ENCODE data around the gene RGPD8.
"Not testable (repeated sequence)": the region's sequence is repeated elsewhere in the genome, so short reads cannot be mapped to it uniquely, and the experiment has no call there.

RGPD8 gene

GRCh38 chr2:112435716-112436431 lies 2.4 kb upstream of the RGPD8 start:
- DNase-seq (ENCODE audit: low spot score), result not testable (repeated sequence)

- DNase-seq (ENCODE audit: low spot score), result not testable (repeated sequence)
These were observed 1.7 kb upstream of the RGPD8 start for GRCh38 chr2:112434890-112435715.

GRCh38 chr2:112433932-112434730 lies 686 bp upstream of the RGPD8 start:
- DNase-seq (ENCODE audit: low spot score), result no peak

GRCh38 chr2:112432735-112433479 lies 538 bp downstream of the RGPD8 start:
- DNase-seq (ENCODE audit: low spot score), result not testable (repeated sequence)

GRCh38 chr2:112432390-112432734 lies 1.1 kb downstream of the RGPD8 start:
- not testable (repeated sequence) for DNase-seq (ENCODE audit: low spot score)

- not testable (repeated sequence) for DNase-seq (ENCODE audit: low spot score)
These were observed 1.7 kb downstream of the RGPD8 start for GRCh38 chr2:112431587-112432295.

- not testable (repeated sequence) for DNase-seq (ENCODE audit: low spot score)
These were observed 8.9 kb downstream of the RGPD8 start for GRCh38 chr2:112424553-112424952.

- DNase-seq (ENCODE audit: low spot score), result not testable (repeated sequence)
These were observed 16.6 kb downstream of the RGPD8 start for GRCh38 chr2:112416860-112417259.

- not testable (repeated sequence) for DNase-seq (ENCODE audit: low spot score)
These were observed 73.4 kb downstream of the RGPD8 start for GRCh38 chr2:112360055-112360454.

- not testable (repeated sequence) for DNase-seq (ENCODE audit: low spot score)
These were observed 79.1 kb downstream of the RGPD8 start for GRCh38 chr2:112354335-112354734.

GRCh38 chr2:112352809-112353603 lies 80.4 kb downstream of the RGPD8 start:
- not testable (repeated sequence) for DNase-seq (ENCODE audit: low spot score)

- DNase-seq (ENCODE audit: low spot score), result not testable (repeated sequence)
These were observed 81.2 kb downstream of the RGPD8 start for GRCh38 chr2:112352292-112352691.

GRCh38 chr2:112345030-112346027 lies 88.1 kb downstream of the RGPD8 start:
- no peak for DNase-seq (ENCODE audit: low spot score)

GRCh38 chr2:112343827-112344585 lies 89.4 kb downstream of the RGPD8 start:
- no peak for DNase-seq (ENCODE audit: low spot score)

- DNase-seq (ENCODE audit: low spot score), result no peak
These were observed 91.3 kb downstream of the RGPD8 start for GRCh38 chr2:112342067-112342550.

- DNase-seq (ENCODE audit: low spot score), result no peak
These were observed 92.8 kb downstream of the RGPD8 start for GRCh38 chr2:112340475-112341267.

GRCh38 chr2:112339986-112340385 lies 93.5 kb downstream of the RGPD8 start:
- DNase-seq (ENCODE audit: low spot score), result no peak
